DOHH2 (cell line): ENCODE measurements around the gene DISP2.

Source experiments
- H3F3A ChIP-seq: fragments of 200-600 bp; sonication (generic), shearing (Covaris generic); 2 replicates; pipeline ENCODE4 v1.6.0; 2016; ENCODE audit warnings: antibody characterized with exemption, mild to moderate bottlenecking; ENCODE audit not compliant: control insufficient read depth, insufficient read depth
- H3K27ac ChIP-seq: fragments of 200-600 bp; sonication (generic); 2 replicates; pipeline ENCODE4 v1.5.1; 2014; ENCODE audit warnings: low read depth, mild to moderate bottlenecking, low read length, moderate library complexity
- H3K27me3 ChIP-seq: fragments of 200-600 bp; sonication (generic); 2 replicates; pipeline ENCODE4 v1.6.1; 2014; ENCODE audit warnings: mild to moderate bottlenecking, low read length, mixed read lengths; ENCODE audit not compliant: control insufficient read depth
- H3K36me3 ChIP-seq: fragments of 200-600 bp; sonication (generic); 2 replicates; pipeline ENCODE4 v1.6.1; 2014; ENCODE audit warnings: mild to moderate bottlenecking, low read length, moderate library complexity, mixed read lengths; ENCODE audit not compliant: control insufficient read depth
- H3K4me1 ChIP-seq: fragments of 200-600 bp; sonication (generic); 2 replicates; pipeline ENCODE4 v1.6.1; 2014; ENCODE audit warnings: mild to moderate bottlenecking, low read length, mixed read lengths; ENCODE audit not compliant: control insufficient read depth
- H3K4me2 ChIP-seq: fragments of 200-600 bp; sonication (generic); 2 replicates; pipeline ENCODE4 v1.6.0; 2014; ENCODE audit warnings: mild to moderate bottlenecking, low read length, moderate library complexity
- H3K4me3 ChIP-seq: fragments of 200-600 bp; sonication (generic); 2 replicates; pipeline ENCODE4 v1.5.1; 2014; ENCODE audit warnings: mild to moderate bottlenecking, low read length, mixed read lengths
- H3K79me2 ChIP-seq: fragments of 200-600 bp; sonication (generic); 2 replicates; pipeline ENCODE4 v1.6.1; 2014; ENCODE audit warnings: mild to moderate bottlenecking, low read length, mixed read lengths; ENCODE audit not compliant: control insufficient read depth
- H3K9me2 ChIP-seq: fragments of 200-600 bp; sonication (generic); replicated peaks from 2 replicates; pipeline ENCODE4 v1.6.1; 2014; ENCODE audit warnings: mild to moderate bottlenecking, low read length, mixed read lengths; ENCODE audit not compliant: control insufficient read depth
- H3K9me3 ChIP-seq: fragments of 200-600 bp; sonication (generic); 2 replicates; pipeline ENCODE4 v1.6.1; 2014; ENCODE audit warnings: antibody characterized with exemption, low read length, mixed read lengths; ENCODE audit not compliant: control insufficient read depth, insufficient read depth
- H4K20me1 ChIP-seq: fragments of 200-600 bp; sonication (generic); 2 replicates; pipeline ENCODE4 v1.6.0; 2014; ENCODE audit warnings: low read depth, mild to moderate bottlenecking, antibody characterized with exemption, low read length, moderate library complexity; ENCODE audit not compliant: control insufficient read depth, insufficient read depth
- CTCF ChIP-seq: fragments of 200-600 bp; sonication (generic); IDR thresholded peaks from one replicate; pipeline ENCODE4 v1.5.1; 2014; ENCODE audit warnings: antibody characterized with exemption, mild to moderate bottlenecking, low read depth, low read length; ENCODE audit not compliant: poor library complexity, severe bottlenecking
- EZH2phosphoT487 ChIP-seq: fragments of 200-600 bp; sonication (generic); IDR thresholded peaks from 2 replicates; pipeline ENCODE4 v1.6.1; 2017; ENCODE audit warnings: borderline replicate concordance, mild to moderate bottlenecking, antibody characterized with exemption, low read length, moderate library complexity, mixed read lengths

Gene DISP2

GRCh38 chr15:40348474-40348870, 9.5 kb upstream of the DISP2 start:
- Histone ChIP-seq H3K27me3 (peaks cover 5% of the 10 kb centered on the region; the same call in 1 of the 2 replicates), H3K27ac (no peak overlapping the region), H3K4me2 (no peak overlapping the region), H3K36me3 (no peaks in the 10 kb centered on the region), H3K9me3 (no peaks in the 10 kb centered on the region), H3F3A (no peaks in the 10 kb centered on the region), H3K9me2 (no peaks in the 10 kb centered on the region), H4K20me1 (no peaks in the 10 kb centered on the region), H3K4me1 (peaks cover 2% of the 10 kb centered on the region; the same call in 1 of the 2 replicates), H3K79me2 (no peaks in the 10 kb centered on the region), H3K4me3 (no peak overlapping the region)
- TF ChIP-seq CTCF (no peak), EZH2phosphoT487 (no peak)

- H3K36me3 ChIP-seq = no peaks in the 10 kb centered on the region
- H3K9me3 ChIP-seq = no peaks in the 10 kb centered on the region
- H3K4me3 ChIP-seq = no peak overlapping the region
- H3K4me2 ChIP-seq = no peak overlapping the region
- no peaks in the 10 kb centered on the region for H4K20me1 ChIP-seq
- H3K4me1 ChIP-seq = peaks cover 2% of the 10 kb centered on the region; the same call in 1 of the 2 replicates
- H3K27ac ChIP-seq = no peak overlapping the region
- peaks cover 8% of the 10 kb centered on the region; the same call in 1 of the 2 replicates for H3K27me3 ChIP-seq
- no peaks in the 10 kb centered on the region for H3K79me2 ChIP-seq
- no peaks in the 10 kb centered on the region for H3F3A ChIP-seq
- no peaks in the 10 kb centered on the region for H3K9me2 ChIP-seq
- no peak for TF ChIP-seq CTCF
- TF ChIP-seq EZH2phosphoT487 = no peak
Measured at GRCh38 chr15:40349163-40349562, 8.9 kb upstream of the DISP2 start.

- Histone ChIP-seq H3K4me2 (no peak overlapping the region), H3K79me2 (no peaks in the 10 kb centered on the region), H3K27me3 (peaks cover 8% of the 10 kb centered on the region; the same call in 1 of the 2 replicates), H3F3A (no peaks in the 10 kb centered on the region), H3K9me2 (no peaks in the 10 kb centered on the region), H4K20me1 (no peaks in the 10 kb centered on the region), H3K4me1 (no peaks in the 10 kb centered on the region; the same call in 1 of the 2 replicates), H3K9me3 (no peaks in the 10 kb centered on the region), H3K27ac (no peak overlapping the region), H3K4me3 (no peak overlapping the region), H3K36me3 (no peaks in the 10 kb centered on the region)
- TF ChIP-seq EZH2phosphoT487 (no peak), CTCF (no peak)
Measured at GRCh38 chr15:40352281-40352901, 5.6 kb upstream of the DISP2 start.
